Adipose tissue (tissue), 3 donors: ENCODE results near the gene ADGRV1. TPM values are rescaled to one million over a fixed set of nuclear protein-coding genes. Genes with fewer than 3 reads are reported as not detected.
A peak's percentile ranks its signal among the peaks of the same experiment; 100 is the strongest.

ENCODE experiments used
- H3K27ac ChIP-seq: one replicate; pipeline ENCODE4 v1.5.1; 2013; ENCODE audit warnings: low read depth, low read length
- WGBS, 3 donors: extraction: QIAGEN DNeasy Blood & Tissue Kit; methylation state at CpG; one replicate each; pipeline ENCODE4 v1.1.7; 2013; 5-methylcytosine and 5-hydroxymethylcytosine counted together
- polyA plus RNA-seq, 3 donors: library from polyadenylated mRNA; stranded (reverse); fragments of 200-250 nt; gene quantifications; one replicate each; pipeline ENCODE4 v1.2.3, GENCODE V29; 2013
- donor health status: healthy with polysubstance abuse.
- donor health status: Bipolar disorder and iron deficiency.
- donor health status: healthy.

ADGRV1 gene
- polyA plus RNA-seq, 3 donors, result 0.33 to 1.6 (median 0.34) TPM

DNA sequence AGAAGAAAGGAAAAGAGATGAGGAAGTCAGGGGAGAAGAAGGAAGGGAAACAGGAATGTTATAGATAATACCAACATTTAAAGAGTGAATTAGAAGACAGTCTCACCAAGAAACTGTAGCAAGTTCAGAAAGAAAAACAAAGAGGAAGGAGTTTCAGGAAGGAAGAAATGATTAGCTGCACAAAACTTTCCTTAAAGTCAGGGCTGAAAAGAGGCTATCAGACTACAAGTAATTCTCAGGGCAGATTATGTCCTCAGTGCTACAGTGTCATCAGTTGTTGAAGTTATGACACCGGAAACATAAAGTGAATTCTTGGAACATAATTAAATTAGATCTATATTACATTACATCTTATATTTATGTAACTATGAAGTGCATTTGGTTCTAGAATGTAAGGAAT lies 597.6 kb downstream of the ADGRV1 start:
- H3K27ac ChIP-seq, result no peak overlapping the region
- 88 to 92% (median 92%) methylated on average over 1 of the region's 1 CpG for WGBS, 3 donors

GRCh38 chr5:91158011-91158410 lies 599.4 kb downstream of the ADGRV1 start:
- WGBS, 3 donors, result 81 to 90% (median 84%) methylated on average over 1 of the region's 1 CpG
- H3K27ac ChIP-seq, result no peak overlapping the region

DNA sequence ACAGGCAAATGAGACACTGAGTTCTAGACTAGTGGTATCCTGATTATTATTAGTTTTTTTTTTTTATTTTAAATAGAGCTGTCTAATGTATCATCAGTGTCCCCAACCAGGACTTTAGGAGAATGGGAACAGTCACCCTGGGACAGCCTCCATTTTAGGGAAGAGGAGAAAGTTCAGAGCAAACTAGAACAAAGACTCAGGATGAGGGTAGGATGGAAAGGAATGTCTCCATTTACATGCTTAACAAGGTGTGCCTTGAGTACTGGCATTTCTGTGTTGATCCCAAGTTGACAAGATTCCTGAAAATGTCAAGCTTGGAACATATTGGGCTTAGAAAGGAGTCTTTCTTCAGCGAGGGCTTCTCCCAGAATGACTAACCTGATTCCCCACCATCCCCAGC lies 601.0 kb downstream of the ADGRV1 start:
- no peak overlapping the region for H3K27ac ChIP-seq
- 75 to 95% (median 91%) methylated on average over 1 of the region's 1 CpG for WGBS, 3 donors

- WGBS, 3 donors, result 95 to 96% (median 96%) methylated on average over 5 of the region's 5 CpGs
- H3K27ac ChIP-seq, result no peak overlapping the region
Observed at GRCh38 chr5:91160714-91161285, 602.2 kb downstream of the ADGRV1 start.

DNA sequence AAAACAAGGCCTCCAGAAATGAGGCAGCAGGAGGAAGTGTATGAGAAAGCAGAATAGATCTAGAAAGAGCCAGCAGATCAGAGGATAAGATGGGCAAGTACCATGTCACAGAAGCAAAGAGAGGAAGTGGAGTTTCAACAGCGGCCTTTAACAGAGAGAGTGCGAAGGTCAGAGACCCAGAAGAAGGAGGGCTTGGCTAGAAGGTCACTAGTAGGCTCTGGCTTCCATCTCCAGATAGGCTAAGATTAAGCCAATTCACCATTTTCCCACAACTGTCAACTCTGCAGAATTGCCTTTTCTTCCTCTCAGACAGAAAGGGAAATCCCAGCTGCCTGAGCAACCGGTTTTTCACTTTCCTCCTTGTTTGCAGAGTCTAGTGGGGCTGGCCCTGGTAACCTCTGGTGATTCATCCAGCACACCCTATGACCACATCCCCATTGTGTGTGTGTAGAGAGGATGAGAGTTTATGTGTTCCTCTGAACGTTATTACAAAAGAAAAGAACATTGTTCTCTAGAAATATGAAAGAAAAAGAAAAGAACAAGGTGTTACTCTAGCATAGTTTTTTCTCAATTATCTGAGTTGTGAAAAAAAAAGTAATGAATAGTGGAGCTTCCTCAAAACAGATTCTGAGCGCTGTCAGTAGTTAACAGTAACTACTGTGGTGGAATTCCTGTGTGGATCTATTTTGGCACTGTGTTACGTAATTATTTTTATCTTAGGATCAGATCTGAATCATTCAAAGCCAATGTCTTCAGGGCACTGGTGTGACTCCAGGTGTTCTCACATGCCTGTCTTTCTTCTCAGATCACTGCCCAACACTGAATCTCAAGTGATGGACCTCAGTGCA lies 604.2 kb downstream of the ADGRV1 start:
- WGBS, 3 donors, result 28 to 49% (median 28%) methylated on average over 6 of the region's 6 CpGs
- peak overlapping the region; percentile 64 for H3K27ac ChIP-seq

DNA sequence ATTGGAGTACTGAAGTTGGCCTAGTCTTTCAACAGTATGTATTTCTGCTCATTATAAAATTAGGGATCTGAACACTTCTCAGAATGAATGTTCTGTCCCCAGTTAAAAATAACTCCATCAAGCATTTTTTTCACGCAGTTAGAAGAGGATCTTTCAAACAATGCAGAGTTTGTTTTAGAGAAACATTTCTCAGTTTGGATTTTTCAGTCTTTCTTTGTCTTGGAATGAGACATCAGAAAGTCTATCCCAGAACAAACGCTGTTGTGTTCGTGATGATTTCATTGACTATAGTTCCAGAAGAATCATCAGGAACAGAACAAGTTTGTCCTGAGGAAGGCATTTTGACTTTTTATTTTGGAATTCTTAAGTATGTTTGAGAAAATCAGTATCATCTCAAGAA lies 605.8 kb downstream of the ADGRV1 start:
- 75 to 86% (median 84%) methylated on average over 3 of the region's 3 CpGs for WGBS, 3 donors
- H3K27ac ChIP-seq, result no peak overlapping the region

DNA sequence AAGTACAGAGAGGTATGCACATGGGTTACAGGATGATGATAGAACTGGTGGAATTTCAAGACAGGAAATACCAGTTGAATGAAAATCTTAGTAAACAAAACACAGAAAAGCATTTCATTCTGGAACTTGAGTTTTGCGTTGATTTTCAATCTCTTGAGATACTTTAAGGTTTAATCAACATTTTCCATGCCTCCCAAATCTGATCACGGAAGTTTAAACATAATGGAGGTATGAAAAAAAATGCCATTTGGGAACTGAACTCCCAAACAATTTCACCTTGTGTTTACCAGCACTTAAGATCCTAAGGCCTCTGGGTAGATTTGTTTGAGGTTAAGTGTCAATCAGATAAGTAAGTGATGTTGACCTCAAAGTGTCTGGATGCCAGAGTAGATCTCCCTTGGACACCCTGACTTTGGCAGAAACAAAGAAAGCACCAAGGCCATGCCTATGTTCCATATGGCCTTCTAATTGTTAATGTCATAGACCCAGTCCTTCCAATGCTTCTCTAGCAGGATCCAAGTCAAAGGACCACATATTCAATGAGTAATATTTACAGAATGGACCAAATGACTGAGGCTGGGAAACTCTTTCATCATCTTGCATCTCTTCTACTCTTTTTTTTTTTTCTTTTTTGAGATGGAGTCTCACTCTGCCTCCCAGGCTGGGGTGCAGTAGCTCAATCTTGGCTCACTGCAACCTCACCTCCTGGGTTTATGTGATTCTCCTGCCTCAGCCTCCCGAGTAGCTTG lies 607.6 kb downstream of the ADGRV1 start:
- WGBS, 3 donors, result 87 to 91% (median 88%) methylated on average over 3 of the region's 3 CpGs
- H3K27ac ChIP-seq, result no peak overlapping the region

- H3K27ac ChIP-seq, result no peak overlapping the region
- 81 to 82% (median 81%) methylated on average over 1 of the region's 1 CpG for WGBS, 3 donors
Observed at GRCh38 chr5:91168859-91169258, 610.3 kb downstream of the ADGRV1 start.

DNA sequence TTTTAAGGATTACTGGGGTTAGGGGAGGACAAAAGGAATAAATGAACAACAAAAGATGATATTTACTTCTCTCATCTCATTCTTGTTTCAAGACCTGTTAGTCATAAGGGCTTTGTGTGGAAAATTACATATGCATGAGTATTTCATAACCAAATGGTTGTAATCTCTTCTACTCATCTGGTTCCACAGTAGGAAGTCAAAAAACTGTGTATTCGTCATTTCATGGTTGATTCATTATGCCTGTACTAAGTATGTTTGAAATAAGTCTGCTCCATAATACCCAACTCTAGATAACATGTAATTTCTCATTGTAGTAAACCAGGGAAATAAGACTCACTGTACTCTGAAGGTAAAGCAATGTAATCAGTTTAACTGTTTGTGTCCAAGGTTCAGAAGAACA lies 611.7 kb downstream of the ADGRV1 start:
- no peak overlapping the region for H3K27ac ChIP-seq
- WGBS, 3 donors, result 0 to 3% (median 0%) methylated on average over 1 of the region's 1 CpG

DNA sequence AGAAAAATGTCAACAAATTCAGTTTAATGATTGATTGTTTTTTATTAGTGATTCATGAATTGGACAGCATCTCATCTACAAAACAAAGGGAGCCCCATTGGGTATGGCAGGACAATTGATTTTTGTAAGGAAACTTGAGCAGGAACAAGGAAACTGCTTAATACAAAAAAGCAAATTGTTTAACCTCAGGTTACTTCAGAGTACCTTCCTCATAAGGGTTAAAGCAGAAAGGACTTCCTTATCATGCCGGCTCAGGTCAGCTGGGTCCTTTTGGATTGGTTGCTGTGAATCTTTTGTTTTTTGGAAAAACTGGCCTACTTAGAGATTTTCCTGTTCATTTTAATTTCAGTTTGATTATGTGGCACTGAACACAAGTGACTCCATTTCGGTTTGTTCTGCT lies 612.7 kb downstream of the ADGRV1 start:
- no peak overlapping the region for H3K27ac ChIP-seq

GRCh38 chr5:91174396-91174795 lies 615.8 kb downstream of the ADGRV1 start:
- H3K27ac ChIP-seq, result no peak overlapping the region

More for the DNA sequence above, 612.7 kb downstream of the ADGRV1 start:
- 52 to 70% (median 68%) methylated on average over 2 of the region's 2 CpGs for WGBS, 3 donors

- WGBS, 3 donors, result 33 to 80% (median 72%) methylated on average over 3 of the region's 3 CpGs
- no peak overlapping the region for H3K27ac ChIP-seq
Observed at GRCh38 chr5:91175708-91176107, 617.1 kb downstream of the ADGRV1 start.

GRCh38 chr5:91176288-91177016 lies 617.9 kb downstream of the ADGRV1 start:
- no peak overlapping the region for H3K27ac ChIP-seq
- 57 to 72% (median 66%) methylated on average over 6 of the region's 6 CpGs for WGBS, 3 donors

- WGBS, 3 donors, result 90 to 96% (median 96%) methylated on average over 5 of the region's 5 CpGs
- H3K27ac ChIP-seq, result no peak overlapping the region
Observed at GRCh38 chr5:91177085-91177484, 618.5 kb downstream of the ADGRV1 start.

DNA sequence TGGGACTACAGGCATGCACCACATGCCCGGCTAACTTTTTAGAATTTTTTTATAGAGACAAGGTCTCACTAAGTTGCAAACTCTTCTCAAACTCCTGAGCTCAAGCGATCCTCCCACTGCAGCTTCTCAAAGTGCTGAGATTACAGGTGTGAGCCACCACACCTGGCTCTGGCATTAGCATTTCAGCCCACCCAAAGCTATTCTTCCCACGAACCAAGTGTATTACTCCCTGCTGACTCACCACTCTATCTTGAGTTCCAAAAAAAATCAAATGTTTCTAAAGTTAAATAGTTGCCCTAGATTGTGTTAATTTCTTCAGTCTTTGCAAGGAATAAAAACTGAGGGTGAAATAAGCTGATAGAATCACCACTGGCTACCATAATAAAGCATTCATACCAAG lies 619.0 kb downstream of the ADGRV1 start:
- 80 to 90% (median 89%) methylated on average over 3 of the region's 3 CpGs for WGBS, 3 donors
- no peak overlapping the region for H3K27ac ChIP-seq

DNA sequence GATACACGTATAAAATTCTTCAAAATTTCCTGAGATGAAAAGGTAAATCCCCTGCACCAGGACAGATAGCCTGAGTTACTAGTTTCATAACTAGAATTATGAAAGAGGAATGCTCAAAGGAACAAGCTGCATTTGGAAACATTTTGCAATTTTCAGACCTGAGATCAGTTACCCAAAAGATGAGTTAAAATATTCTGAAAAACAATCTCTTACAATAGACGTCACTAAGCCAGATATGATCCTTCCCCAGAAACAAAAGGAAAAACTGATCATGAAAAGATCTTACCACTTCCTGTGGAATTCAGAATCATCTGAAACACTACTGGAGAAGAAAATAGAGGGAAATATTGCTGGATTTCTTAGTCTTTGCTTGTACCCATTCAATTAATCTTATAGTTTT lies 619.9 kb downstream of the ADGRV1 start:
- 21 to 78% (median 30%) methylated on average over 2 of the region's 2 CpGs for WGBS, 3 donors
- no peak overlapping the region for H3K27ac ChIP-seq

GRCh38 chr5:91179018-91179417 lies 620.4 kb downstream of the ADGRV1 start:
- 61 to 94% (median 81%) methylated on average over 1 of the region's 1 CpG for WGBS, 3 donors
- no peak overlapping the region for H3K27ac ChIP-seq

GRCh38 chr5:91180506-91180905 lies 621.9 kb downstream of the ADGRV1 start:
- no peak overlapping the region for H3K27ac ChIP-seq
- 85 to 97% (median 96%) methylated on average over 5 of the region's 5 CpGs for WGBS, 3 donors

GRCh38 chr5:91182763-91183162 lies 624.2 kb downstream of the ADGRV1 start:
- 38 to 57% (median 38%) methylated on average over 4 of the region's 4 CpGs for WGBS, 3 donors
- no peak overlapping the region for H3K27ac ChIP-seq
